Measurements from ENCODE around the gene NUBPL.
"Not testable (repeated sequence)": the region's sequence is repeated elsewhere in the genome, so short reads cannot be mapped to it uniquely, and the experiment has no call there.

NUBPL gene

GRCh38 chr14:31884238-31884637, 323.0 kb downstream of the NUBPL start:
- DNase-seq: no peak

- no peak for DNase-seq
These were observed 323.7 kb downstream of the NUBPL start for GRCh38 chr14:31884776-31885379.

GRCh38 chr14:31886156-31886835, 325.1 kb downstream of the NUBPL start:
- DNase-seq: no peak

- no peak for DNase-seq
These were observed 326.9 kb downstream of the NUBPL start for GRCh38 chr14:31887929-31888580.

- no peak for DNase-seq
These were observed 328.1 kb downstream of the NUBPL start for GRCh38 chr14:31889297-31889696.

GRCh38 chr14:31890202-31890601, 329.0 kb downstream of the NUBPL start:
- not testable (repeated sequence) for DNase-seq

GRCh38 chr14:31893221-31893757, 332.1 kb downstream of the NUBPL start:
- no peak for DNase-seq

GRCh38 chr14:31894351-31894750, 333.1 kb downstream of the NUBPL start:
- no peak for DNase-seq

GRCh38 chr14:31895206-31895605, 334.0 kb downstream of the NUBPL start:
- no peak for DNase-seq

- no peak for DNase-seq
These were observed 334.4 kb downstream of the NUBPL start for GRCh38 chr14:31895646-31896045.

- DNase-seq: no peak
These were observed 336.5 kb downstream of the NUBPL start for GRCh38 chr14:31897581-31898186.

GRCh38 chr14:31898838-31899528, 337.8 kb downstream of the NUBPL start:
- no peak for DNase-seq

GRCh38 chr14:31902002-31902401, 340.8 kb downstream of the NUBPL start:
- no peak for DNase-seq

GRCh38 chr14:31902945-31903646, 341.9 kb downstream of the NUBPL start:
- DNase-seq: no peak

GRCh38 chr14:31909977-31910376, 348.8 kb downstream of the NUBPL start:
- no peak for DNase-seq

All from activated naive CD4-positive, alpha-beta T cell (primary cell).